NCI-H1417 (cell line): ENCODE measurements around the gene SREBF2.

ENCODE experiments used
- DNase-seq, 3 experiments: peaks; one replicate each; lab custom pipeline; 2025; lab: John Stamatoyannopoulos, UW

Gene SREBF2

GRCh38 chr22:41876675-41877074 is 43.8 kb downstream of the SREBF2 start:
- peak in 1 of 3 experiments; percentile 9 for DNase-seq

GRCh38 chr22:41880653-41881052 is 47.7 kb downstream of the SREBF2 start:
- DNase-seq = no peak

GRCh38 chr22:41883400-41883799 is 50.5 kb downstream of the SREBF2 start:
- DNase-seq = no peak

DNA sequence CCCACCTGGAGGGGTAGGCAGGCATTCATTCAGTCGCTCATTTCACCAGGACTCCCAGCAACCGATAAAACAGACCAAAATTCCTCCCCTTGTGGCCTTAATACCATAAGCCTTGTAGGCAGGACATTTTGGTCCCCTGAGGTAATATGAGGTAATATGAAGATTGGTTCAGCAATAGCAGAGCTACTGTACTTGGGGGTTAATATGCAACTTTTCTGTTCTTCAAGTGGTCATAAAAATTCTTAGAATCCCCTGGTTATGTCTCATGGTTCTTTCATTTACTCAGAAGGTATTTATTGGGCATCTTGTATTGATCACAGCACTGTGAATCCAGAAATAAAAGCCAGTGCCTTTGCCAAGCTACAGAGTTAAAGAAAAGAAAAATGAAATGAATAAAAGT is 52.2 kb downstream of the SREBF2 start:
- no peak for DNase-seq

GRCh38 chr22:41885516-41885915 is 52.6 kb downstream of the SREBF2 start:
- no peak for DNase-seq

- DNase-seq = no peak
These were observed 55.8 kb downstream of the SREBF2 start for GRCh38 chr22:41888627-41889200.

- no peak for DNase-seq
These were observed 58.5 kb downstream of the SREBF2 start for GRCh38 chr22:41891407-41891806.

DNA sequence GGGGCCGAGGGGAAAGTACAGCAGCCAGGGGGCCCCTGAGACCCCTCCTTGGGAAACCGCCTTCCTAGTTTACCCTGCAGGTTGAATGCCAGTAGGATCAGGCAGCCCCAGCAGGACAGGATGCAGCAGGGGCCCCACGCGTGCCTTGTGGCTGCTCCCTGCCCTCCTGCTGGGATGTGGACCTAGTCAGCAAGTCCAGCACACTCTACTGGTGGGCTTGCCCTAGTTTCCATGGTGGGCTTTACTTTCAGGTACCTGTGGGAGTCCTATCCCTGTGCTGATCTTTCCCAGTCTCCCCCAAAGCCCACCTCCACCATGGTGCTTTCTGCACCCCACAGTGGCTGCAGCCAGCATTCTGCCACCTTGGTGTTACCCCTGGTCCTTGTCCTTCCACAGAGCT is 59.8 kb downstream of the SREBF2 start:
- no peak for DNase-seq

- DNase-seq = no peak
These were observed 60.9 kb downstream of the SREBF2 start for GRCh38 chr22:41893591-41894375.

- no peak for DNase-seq
These were observed 65.7 kb downstream of the SREBF2 start for GRCh38 chr22:41898645-41899044.

DNA sequence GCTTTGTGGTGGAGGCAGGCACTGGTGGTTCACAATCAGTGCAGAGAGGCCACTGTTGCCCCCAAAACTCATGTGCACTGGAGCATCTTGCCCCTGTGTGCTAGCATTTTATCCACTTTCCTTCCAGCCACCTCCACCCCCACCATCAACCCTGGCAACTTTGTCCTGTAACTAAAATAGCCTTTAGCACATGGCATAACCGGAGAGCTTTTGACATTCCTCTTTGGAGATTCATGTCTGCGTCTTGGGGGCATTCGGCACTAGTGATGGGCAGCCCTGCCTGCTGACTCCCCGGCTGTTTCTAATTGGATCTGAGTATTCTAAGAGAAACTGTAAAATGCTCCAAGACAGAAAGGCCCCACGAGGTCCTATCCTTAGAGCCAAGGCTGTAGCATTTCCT is 66.2 kb downstream of the SREBF2 start:
- DNase-seq = no peak

- no peak for DNase-seq
These were observed 67.2 kb downstream of the SREBF2 start for GRCh38 chr22:41899992-41900651.

GRCh38 chr22:41900652-41901312 is 67.9 kb downstream of the SREBF2 start:
- no peak for DNase-seq

GRCh38 chr22:41902016-41902415 is 69.1 kb downstream of the SREBF2 start:
- no peak for DNase-seq

DNA sequence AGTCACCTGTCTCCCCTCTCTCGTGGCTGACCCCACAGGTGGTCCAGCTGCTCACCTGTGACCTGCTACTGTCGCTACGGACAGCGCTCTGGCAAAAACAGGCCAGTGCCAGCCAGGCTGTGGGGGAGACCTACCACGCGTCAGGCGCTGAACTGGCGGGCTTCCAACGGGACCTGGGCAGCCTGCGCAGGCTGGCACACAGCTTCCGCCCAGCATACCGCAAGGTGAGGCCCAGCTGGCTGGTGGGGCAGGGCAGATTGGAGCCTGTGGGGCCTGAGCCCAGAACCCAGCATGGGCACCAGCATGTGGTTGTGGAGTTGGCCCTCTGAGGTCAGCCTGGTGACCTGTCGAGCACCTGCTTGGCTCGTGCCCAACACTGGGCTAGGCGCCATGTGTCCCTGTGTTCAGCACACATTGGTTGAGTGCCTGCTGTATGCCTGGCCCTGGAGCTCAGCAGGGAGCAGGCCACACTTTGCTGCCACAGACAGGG is 70.1 kb downstream of the SREBF2 start:
- DNase-seq = no peak

- DNase-seq = no peak
These were observed 71.8 kb downstream of the SREBF2 start for GRCh38 chr22:41904450-41905410.

- DNase-seq = no peak
These were observed 72.7 kb downstream of the SREBF2 start for GRCh38 chr22:41905411-41906202.

GRCh38 chr22:41906822-41907221 is 73.9 kb downstream of the SREBF2 start:
- DNase-seq = no peak

DNA sequence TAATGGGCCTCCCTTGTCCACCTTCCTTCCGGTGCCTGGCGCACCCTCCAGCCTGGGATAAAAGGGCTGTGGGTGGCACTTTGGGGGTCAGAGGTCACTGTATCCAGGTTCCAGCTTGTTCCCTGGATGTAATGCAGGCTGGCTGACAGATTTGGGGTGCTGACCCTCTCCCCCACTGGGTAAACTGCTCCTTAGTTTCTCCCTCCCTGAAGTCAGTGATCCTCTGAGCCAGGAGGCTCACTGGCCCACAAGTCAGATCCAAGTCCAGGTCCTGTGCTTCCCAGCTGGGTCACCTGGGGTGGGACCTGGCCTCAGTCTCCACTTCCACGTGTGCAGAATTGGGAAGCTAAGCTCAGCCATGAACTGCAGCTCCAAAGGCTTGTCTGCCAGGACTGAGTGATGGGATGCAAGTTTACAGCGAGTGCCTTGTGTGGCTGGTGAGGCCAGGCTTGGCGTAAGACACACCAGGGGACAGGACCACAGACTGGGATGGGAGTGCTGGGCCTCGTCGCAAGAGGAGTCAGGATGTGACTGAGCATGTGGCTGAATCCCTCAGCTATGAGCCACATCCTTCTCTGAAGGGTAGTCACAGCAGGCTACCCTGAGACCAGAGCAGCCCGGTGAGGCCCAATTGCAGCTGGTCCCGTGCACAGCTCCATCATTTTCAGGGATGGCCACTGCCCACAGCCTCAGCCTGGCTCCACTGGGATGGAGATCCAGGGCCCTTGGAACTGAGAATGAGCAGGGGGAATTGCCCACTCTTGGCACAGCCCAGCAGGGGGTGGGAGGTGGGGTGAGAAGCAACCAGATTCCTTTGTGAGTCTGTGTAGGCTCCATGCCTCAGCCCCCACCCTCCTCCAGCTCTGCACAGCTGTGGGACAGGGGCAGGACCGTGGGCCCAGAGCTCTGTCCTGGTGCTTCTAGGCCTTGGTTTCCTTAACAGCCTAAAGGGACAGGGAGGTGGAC is 74.8 kb downstream of the SREBF2 start:
- no peak for DNase-seq
